Testis (tissue), 3 donors: ENCODE measurements around the gene AAK1. TPM values are rescaled to one million over a fixed set of nuclear protein-coding genes. Genes with fewer than 3 reads are reported as not detected.
"Not testable (repeated sequence)": the region's sequence is repeated elsewhere in the genome, so short reads cannot be mapped to it uniquely, and the experiment has no call there.

Source experiments
- DNase-seq: peaks from one replicate; pipeline ENCODE4 v3.0.0-alpha.2; 2019
- H3K27ac ChIP-seq, 2 donors: fragments of 200-600 bp; sonication (generic); one replicate each; pipeline ENCODE4 v1.5.1; 2019
- H3K27me3 ChIP-seq: fragments of 200-600 bp; sonication (generic); one replicate; pipeline ENCODE4 v1.5.1; 2019
- H3K36me3 ChIP-seq: fragments of 200-600 bp; sonication (generic); one replicate; pipeline ENCODE4 v1.5.1; 2017; ENCODE audit warnings: low read depth; ENCODE audit errors: missing control alignments
- H3K4me1 ChIP-seq: fragments of 200-600 bp; sonication (generic); one replicate; pipeline ENCODE4 v1.5.1; 2019
- H3K4me3 ChIP-seq, 2 donors: fragments of 200-600 bp; sonication (generic); one replicate each; pipeline ENCODE4 v1.5.1; 2017 to 2019
- H3K9me3 ChIP-seq: fragments of 200-600 bp; sonication (generic); one replicate; pipeline ENCODE4 v1.5.1; 2017
- POLR2A ChIP-seq: fragments of 450-650 bp; IDR thresholded peaks from one replicate; pipeline ENCODE4 v1.6.1; 2017; ENCODE audit warnings: antibody characterized with exemption, mild to moderate bottlenecking, moderate library complexity
- WGBS, 2 donors: methylation state at CpG; one replicate each; pipeline ENCODE4 v1.1.5; 2018; 5-methylcytosine and 5-hydroxymethylcytosine counted together
- intact Hi-C: fragments of 100-400 bp; cut with DNase I; formaldehyde crosslinking; loops from one replicate; pipeline ENCODE4 v1.15.1; 2023; ENCODE audit warnings: low total_unique reads
- polyA plus RNA-seq: library from polyadenylated mRNA; stranded (reverse); fragments of 350-450 nt; fragmentation: Illumina TruSeq; extraction: RNeasy Lipid Tissue Mini Kit (QIAGEN cat#74804); gene quantifications from one replicate; pipeline ENCODE4 v1.2.3, GENCODE V29; 2014; ENCODE audit warnings: low read depth, low replicate concordance; ENCODE audit not compliant: insufficient read depth
- total RNA-seq, 2 donors: library from RNA; depleted of rRNA; stranded (reverse); fragments of >200 nt; gene quantifications; one replicate each; pipeline ENCODE4 v1.2.3, GENCODE V29; 2016
- TF ChIP-seq, protein P1 (sequence below), 3 experiments: fragments of 450-650 bp in 2 of 3; fragments of 200-600 bp in 1 of 3; sonication (generic) in 1 of 3; IDR thresholded peaks; one replicate each; pipeline ENCODE4 v1.5.1; 2016 to 2019; ENCODE audit warnings: antibody characterized with exemption in 3 of 3, mild to moderate bottlenecking in 2 of 3, moderate library complexity in 1 of 3

The AAK1 gene
- total and polyA plus RNA-seq, 3 donors from 2014 or later = 20.3 to 62.1 (median 47.9) TPM

DNA sequence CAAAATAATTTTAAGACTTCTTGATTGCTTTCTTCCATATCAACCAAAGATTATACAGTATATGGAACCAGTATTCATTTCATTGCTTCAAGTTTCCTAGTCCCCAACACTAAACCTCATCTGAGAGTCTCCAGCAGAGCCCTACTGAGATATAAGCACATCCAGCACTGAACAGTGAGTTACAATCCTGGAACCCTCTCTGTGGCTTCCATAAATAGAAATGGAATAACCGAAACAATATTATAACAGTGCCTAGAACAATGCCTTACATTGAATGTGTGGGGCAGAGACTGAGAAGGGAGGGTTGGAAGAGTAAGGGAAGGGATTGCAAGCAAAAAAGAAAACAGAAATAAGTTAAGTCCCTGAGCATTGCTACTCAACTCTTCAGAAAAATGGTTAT lies 18.9 kb downstream of the AAK1 start:
- no peak for TF ChIP-seq POLR2A
- TF ChIP-seq, protein P1, sequence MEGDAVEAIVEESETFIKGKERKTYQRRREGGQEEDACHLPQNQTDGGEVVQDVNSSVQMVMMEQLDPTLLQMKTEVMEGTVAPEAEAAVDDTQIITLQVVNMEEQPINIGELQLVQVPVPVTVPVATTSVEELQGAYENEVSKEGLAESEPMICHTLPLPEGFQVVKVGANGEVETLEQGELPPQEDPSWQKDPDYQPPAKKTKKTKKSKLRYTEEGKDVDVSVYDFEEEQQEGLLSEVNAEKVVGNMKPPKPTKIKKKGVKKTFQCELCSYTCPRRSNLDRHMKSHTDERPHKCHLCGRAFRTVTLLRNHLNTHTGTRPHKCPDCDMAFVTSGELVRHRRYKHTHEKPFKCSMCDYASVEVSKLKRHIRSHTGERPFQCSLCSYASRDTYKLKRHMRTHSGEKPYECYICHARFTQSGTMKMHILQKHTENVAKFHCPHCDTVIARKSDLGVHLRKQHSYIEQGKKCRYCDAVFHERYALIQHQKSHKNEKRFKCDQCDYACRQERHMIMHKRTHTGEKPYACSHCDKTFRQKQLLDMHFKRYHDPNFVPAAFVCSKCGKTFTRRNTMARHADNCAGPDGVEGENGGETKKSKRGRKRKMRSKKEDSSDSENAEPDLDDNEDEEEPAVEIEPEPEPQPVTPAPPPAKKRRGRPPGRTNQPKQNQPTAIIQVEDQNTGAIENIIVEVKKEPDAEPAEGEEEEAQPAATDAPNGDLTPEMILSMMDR (IDR thresholded peaks at IDR 0.05) = no peak
- Histone ChIP-seq H3K27ac (no peak overlapping the region), H3K4me1 (peaks cover 10% of the 10 kb centered on the region)

DNA sequence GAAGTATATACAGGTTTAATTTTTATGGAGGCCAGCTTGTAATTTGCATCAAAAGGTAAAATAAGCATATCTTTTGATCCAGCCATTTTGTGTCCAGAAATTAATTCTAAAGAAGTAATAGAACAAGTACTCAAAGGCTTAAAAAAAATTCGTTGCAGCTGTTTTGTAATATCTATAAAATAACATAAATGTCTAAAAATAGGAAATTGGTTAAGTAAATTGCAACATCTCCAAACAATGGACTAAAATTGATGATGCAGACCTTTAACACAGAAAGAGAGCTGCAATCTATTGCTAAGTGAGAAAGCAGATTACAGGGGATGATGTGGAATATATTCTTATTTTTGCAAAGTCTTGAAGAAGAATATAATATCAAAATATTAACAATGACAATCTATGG lies 19.4 kb downstream of the AAK1 start:
- Histone ChIP-seq H3K27ac (no peak overlapping the region), H3K36me3 (no peaks in the 10 kb centered on the region), H3K4me3 (no peak overlapping the region), H3K4me1 (peaks cover 15% of the 10 kb centered on the region), H3K27me3 (no peaks in the 10 kb centered on the region), H3K9me3 (no peaks in the 10 kb centered on the region)
- TF ChIP-seq, protein P1 (IDR thresholded peaks at IDR 0.05) = no peak
- 56 to 69% methylated on average over 1 of the region's 1 CpG for WGBS, 2 donors
- no peak for DNase-seq
- intact Hi-C loops = no loop called here

More for the DNA sequence above, 18.9 kb downstream of the AAK1 start:
- 51 to 76% methylated on average over 1 of the region's 1 CpG for WGBS, 2 donors
- H3K4me3 ChIP-seq = no peak overlapping the region
- H3K36me3 ChIP-seq = no peaks in the 10 kb centered on the region
- intact Hi-C loops = no loop called here
- H3K27me3 ChIP-seq = no peaks in the 10 kb centered on the region
- no peaks in the 10 kb centered on the region for H3K9me3 ChIP-seq
- no peak for DNase-seq

DNA sequence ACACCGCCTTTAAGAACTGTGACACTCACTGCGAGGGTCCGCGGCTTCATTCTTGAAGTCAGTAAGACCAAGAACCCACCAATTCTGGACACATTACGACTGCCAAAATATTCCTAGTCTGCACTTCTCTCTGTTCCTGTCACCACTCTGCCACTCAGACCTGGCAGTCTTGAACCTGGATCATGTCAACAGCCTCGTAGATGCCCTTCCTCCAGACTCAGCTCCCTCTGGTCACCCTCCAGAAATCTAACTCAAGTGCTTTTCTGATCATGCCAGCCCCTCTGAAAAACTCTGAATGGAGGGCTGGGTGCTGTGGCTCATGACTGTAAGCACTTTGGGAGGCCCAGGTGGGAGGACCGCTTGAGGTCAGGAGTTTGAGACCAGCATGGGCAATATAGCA lies 20.3 kb downstream of the AAK1 start:
- H3K27ac ChIP-seq = no peak overlapping the region
- intact Hi-C loops = no loop called here
- no peaks in the 10 kb centered on the region for H3K36me3 ChIP-seq
- H3K27me3 ChIP-seq = no peaks in the 10 kb centered on the region
- WGBS, 2 donors = 96 to 100% methylated on average over 7 of the region's 7 CpGs
- H3K4me3 ChIP-seq = no peak overlapping the region
- TF ChIP-seq, protein P1 (IDR thresholded peaks at IDR 0.05) = no peak
- TF ChIP-seq POLR2A = no peak
- peaks cover 15% of the 10 kb centered on the region for H3K4me1 ChIP-seq
- no peaks in the 10 kb centered on the region for H3K9me3 ChIP-seq
- no peak for DNase-seq

DNA sequence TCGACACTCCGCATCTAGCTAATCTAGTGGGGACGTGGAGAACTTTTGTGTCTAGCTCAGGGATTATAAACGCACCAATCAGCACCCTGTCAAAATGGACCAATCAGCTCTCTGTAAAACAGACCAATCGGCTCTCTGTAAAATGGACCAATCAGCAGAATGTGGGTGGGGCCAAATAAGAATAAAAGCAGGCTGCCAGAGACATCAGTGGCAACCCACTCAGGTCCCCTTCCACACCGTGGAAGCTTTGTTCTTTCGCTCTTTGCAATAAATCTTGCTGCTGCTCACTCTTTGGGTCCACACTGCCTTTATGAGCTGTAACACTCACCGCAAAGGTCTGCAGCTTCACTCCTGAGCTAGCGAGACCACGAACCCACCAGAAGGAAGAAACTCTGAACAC lies 20.7 kb downstream of the AAK1 start:
- WGBS, 2 donors = 93% methylated on average over 10 of the region's 10 CpGs
- H3K4me3 ChIP-seq, H3K36me3 ChIP-seq, intact Hi-C loops, H3K27me3 ChIP-seq, H3K27ac ChIP-seq, H3K9me3 ChIP-seq: not testable (repeated sequence)
- peak; percentile 20 for DNase-seq
- H3K4me1 ChIP-seq = peaks cover 15% of the 10 kb centered on the region

DNA sequence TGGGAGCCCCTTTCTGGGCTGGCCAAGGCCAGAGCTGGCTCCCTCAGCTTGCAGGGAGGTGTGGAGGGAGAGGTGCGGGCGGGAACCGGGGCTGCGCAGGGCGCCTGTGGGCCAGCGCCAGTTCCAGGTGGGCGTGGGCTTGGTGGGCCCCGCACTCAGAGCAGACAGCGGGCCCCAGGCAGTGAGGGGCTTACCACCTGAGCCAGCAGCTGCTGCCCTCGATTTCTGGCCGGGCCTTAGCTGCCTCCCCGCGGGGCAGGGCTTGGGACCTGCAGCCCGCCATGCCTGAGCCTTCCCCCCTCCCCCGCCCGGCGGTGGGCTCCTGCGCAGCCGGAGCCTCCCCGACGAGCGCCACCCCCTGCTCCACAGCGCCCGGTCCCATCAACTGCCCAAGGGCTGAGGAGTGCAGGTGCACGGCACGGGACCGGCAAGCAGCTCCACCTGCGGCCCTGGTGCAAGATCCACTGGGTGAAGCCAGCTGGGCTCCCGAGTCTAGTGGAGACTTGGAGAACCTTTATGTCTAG lies 21.5 kb downstream of the AAK1 start:
- H3K4me1 ChIP-seq = peaks cover 15% of the 10 kb centered on the region
- H3K4me3 ChIP-seq, intact Hi-C loops, H3K27me3 ChIP-seq, H3K36me3 ChIP-seq, H3K9me3 ChIP-seq, DNase-seq, H3K27ac ChIP-seq: not testable (repeated sequence)
- 93 to 97% methylated on average over 11 to 29 of the region's 29 CpGs for WGBS, 2 donors

DNA sequence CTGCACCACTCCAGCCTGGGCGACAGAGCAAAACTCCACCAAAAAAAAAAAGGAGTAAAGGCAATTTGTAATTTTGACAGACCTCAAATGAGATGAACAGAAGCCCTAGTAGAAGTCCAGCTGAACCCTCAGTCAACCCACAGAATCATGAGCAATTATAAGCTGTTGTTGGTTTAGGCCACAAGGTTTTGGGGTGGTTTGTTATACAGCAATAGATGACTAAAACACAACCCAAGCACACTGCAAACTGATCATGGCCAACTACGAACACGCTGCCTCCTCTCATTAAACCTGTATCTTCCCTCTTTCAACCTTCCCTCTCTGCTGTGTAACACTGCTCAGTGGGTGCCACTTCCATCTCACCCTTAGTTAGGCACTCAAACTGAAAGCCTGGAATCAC lies 22.1 kb downstream of the AAK1 start:
- Histone ChIP-seq H3K27ac (no peak overlapping the region), H3K9me3 (no peaks in the 10 kb centered on the region), H3K4me1 (peaks cover 15% of the 10 kb centered on the region), H3K36me3 (no peaks in the 10 kb centered on the region), H3K4me3 (no peak overlapping the region), H3K27me3 (no peaks in the 10 kb centered on the region)
- DNase-seq = no peak
- 78 to 84% methylated on average over 3 of the region's 3 CpGs for WGBS, 2 donors
- no peak for TF ChIP-seq POLR2A
- TF ChIP-seq, protein P1 (IDR thresholded peaks at IDR 0.05) = no peak
- intact Hi-C loops = no loop called here
